Stimulated activated CD8-positive, alpha-beta memory T cell treated with anti-CD3 and anti-CD28 coated beads, Interleukin-15, amount 100 ng/mL, for 48 hours (primary cell): ENCODE results near the gene STXBP1.

ENCODE experiments used
- DNase-seq, 2 donors: peaks; one replicate each; pipeline ENCODE4 v3.0.0-alpha.2; 2020; ENCODE audit warnings: low read depth in 2 of 2

STXBP1 gene

GRCh38 chr9:127611899-127612790 lies at the start of gene STXBP1:
Gene STXBP1 (plus strand): TSS chr9:127612277. CDS start chr9:127612404, 127 bp downstream.
- peak; percentile 81 to 82 for DNase-seq

- DNase-seq: no peak
Observed at GRCh38 chr9:127562279-127562796, 49.7 kb upstream of the STXBP1 start.

DNA sequence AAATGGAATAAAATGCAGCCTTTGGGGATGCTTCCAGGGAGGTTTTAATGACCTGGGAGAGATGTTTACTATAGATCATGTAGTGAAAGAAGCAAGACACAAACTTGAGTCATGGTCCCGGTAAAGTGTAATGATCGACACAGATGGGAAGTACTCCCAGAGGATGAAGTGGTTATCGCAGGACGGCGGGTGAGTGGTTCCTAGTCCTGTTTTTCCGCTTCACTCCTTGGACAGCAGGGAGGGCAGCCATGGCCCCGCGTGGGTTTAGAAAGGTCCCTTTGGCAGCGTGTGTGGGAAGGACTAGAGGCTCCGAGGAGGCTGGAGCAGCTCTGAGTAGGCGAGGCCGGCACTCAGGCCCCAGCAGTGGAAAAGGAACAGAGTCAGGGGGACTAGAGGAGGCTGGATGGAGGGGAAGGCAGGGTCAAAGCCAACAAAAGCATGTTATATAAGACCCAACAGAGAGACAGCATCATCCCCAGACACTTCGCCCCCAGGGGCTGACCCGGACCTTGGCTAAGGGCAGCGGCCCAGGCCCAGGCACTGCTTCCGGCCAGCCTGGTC lies 49.2 kb upstream of the STXBP1 start:
- no peak for DNase-seq

- no peak for DNase-seq
Observed at GRCh38 chr9:127563579-127563978, 48.5 kb upstream of the STXBP1 start.

DNA sequence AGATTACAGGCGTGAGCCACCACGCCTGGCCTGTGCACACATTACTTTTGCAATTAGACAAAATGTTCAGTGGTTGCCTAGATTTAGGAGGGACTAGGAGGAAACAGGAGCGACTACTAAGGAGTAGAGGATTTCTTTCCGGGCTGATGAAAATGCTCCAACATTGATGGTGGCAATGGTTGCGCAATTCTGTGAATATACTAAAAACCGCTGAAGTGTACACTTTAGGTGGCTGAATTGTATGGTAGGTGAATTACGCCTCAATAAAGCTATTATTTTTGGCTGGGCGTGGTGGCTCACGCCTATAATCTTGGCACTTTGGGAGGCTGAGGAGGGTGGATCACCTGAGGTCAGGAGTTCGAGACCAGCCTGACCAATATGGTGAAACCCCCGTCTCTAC lies 46.8 kb upstream of the STXBP1 start:
- DNase-seq: no peak

DNA sequence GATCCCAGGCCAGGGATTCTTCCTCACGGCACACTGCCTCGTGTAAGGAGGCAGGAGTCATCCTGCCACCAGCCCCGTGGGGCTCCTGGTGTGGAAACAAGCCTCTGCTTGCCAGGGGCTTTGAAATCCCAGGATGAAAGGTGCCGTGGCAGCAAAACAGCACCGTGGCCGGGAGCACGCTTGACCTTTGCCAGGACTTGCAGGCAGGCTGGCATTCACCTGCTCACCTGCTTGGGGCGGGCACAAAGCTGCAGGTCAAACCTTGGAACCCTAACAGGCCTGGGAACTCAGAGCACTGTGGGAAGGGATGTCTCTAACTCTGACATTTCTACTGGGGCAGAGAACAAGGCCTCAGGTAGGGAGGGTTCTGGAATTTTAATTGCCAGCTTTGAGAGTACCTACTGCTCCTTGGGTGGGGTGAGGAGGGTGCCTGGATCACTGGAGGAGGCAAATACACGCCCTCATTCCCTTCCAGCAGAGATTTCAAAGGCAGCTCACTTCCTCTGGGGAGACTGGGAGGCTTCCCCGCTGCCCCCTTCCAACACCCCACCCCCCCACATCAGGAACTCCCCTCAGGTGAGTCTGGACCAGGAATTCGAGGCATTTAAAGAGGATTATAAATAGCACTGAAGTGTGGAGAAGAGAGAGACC lies 45.6 kb upstream of the STXBP1 start:
- DNase-seq: no peak

DNA sequence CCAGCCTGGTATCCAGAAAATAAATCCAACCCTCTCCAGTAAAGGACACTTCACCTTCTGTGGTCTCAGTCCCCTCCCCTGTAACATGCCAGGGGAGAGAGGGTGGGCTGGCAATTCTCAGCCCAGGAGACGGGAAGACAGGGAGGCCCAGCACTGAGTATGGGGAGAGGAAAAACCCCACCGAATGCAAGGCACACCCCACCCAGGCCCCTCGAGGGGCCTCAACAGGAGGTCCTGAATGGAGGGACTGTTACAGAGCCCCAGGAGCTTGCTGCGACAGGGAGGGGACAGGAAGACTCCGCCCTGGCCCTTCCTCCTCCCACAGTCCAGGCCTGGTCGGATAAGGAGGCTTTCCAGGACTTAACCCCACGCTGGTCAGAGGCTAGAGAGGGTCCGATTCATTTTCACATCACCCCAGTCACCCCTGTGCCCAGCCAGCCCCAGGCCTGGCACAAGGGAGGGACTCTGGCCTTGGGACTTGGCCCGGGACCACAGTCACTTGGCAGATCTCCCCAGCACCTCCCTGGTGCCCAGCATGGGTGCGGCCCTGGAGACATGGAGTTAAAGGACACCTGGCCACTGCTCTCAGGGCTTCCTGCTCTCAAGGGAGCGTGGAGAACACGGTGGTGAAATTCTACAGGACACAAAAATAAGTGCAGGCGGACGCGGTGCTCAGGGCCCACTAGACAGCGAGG lies 44.9 kb upstream of the STXBP1 start:
- no peak for DNase-seq

GRCh38 chr9:127567730-127568617 lies 44.1 kb upstream of the STXBP1 start:
- no peak for DNase-seq

DNA sequence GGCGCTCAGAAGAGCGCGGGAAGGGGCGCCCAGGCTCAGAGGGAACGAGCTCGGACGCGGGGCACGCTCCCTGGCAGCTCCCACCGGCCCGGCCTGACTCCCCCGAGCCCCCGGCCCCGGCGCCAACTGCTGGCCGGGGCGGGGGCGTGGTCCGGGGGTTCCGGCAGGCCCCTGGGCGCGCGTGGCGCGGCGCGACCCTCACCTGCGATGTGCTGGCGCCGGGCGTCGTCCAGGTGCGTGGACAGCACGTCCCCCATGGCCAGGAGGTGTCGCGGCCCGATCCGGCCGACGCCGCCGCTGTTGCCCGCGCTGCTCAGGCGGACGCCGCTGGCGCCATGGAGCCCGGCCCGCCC lies 43.5 kb upstream of the STXBP1 start:
- DNase-seq: no peak

GRCh38 chr9:127568971-127569885 lies 42.8 kb upstream of the STXBP1 start:
- peak; percentile 58 to 70 for DNase-seq

DNA sequence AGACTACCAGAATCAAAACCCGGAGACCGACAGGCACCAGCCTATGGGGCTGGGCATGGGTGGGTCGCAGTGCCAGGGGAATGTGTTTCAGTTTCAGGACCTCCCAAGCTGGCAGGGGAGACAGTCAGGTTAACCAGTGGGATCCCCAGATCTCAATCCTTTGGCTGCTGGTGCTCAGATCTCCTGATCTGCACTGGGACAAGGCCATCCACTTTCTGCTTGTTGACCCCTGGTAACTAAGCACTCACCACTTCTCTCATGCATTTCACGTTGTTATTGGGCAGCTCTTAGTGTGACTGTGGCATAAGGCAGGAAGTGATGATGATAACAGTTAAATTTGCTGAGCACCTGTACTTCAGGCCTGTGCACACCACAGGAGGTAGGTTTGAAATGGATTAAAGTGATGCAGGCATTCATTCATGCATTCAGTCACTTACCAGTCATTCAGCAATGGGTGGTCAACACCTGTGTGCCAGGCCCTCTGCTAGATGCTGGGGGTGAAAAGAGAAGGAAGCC lies 42.1 kb upstream of the STXBP1 start:
- no peak for DNase-seq

DNA sequence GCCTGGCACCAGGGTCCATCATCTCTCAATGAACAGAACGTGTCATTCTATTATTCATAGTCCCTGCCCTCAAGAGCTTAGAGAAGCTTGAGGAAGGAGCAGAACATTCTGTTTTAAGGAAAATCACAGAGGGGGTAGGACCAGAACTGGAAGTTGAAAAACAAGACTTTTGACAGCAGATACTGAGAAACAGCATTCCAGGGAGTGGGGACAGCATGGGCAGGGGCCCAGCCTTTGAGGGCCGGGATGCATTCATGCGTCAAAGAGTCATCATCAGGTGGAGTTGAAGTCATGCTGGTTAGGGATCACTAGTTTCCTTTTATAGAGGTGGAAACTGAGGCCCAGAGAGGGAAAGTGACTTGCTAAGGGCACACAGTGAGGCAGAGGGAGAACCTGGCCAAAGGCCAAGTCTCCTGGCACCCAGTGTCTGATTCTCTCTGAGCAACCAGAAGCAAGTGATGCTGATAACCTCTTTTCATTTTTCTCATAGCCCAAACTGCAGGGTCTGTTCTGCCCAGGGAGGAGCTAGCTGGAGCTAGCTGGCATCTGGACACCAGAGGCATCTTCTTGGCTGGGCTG lies 41.5 kb upstream of the STXBP1 start:
- no peak for DNase-seq

DNA sequence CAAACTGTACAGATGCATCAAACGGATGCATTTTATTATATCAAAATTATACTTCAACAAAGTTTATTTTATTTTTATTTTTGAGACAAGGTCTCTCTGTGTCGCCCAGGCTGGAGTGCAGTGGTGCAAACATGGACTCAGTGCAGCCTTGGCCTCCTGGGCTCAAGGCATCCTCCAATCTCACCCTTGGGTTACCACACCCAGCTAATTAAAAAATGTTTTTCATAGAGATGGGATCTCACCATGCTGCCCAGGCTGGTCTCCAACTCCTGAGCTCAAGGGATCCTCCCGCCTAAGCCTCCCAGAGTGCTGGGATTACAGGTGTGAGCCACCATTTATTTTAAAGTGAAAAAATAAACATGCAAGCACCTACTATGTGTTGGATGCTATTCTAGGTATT lies 40.1 kb upstream of the STXBP1 start:
- DNase-seq: no peak

DNA sequence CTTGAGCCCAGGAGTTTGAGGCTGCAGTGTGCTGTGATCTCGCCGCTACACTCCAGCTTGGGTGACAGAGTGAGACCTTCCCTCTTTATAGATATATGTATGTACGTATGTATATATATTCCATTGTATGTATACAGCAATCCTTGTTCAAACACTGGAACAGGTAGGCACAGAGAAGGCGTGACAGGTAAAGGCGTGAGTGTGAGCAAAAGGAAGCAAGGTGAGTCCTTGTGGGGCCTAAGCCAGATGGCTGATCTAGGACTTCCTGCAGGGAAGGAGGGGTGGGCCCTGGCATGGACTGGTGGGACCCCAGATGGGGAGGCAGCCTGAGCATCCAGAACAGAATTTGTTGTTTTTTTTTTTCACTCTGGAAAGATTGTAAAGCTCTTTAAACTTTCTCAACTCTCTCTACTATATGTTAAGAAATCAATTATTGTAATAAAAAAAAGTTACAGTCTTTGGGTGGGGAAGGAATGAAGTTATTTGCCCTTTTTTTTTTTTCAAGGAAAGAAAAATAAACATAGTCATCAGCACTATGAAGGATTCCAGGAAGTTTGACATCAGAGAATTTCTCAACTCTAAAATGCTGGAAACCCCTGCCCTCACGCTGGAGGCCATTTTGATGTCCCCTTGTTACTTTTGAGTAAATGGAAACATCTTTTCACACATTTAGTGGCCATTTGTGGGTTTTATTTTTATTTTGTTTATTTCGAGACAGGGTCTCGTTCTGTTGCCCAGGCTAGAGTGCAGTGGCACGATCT lies 38.9 kb upstream of the STXBP1 start:
- DNase-seq: no peak

DNA sequence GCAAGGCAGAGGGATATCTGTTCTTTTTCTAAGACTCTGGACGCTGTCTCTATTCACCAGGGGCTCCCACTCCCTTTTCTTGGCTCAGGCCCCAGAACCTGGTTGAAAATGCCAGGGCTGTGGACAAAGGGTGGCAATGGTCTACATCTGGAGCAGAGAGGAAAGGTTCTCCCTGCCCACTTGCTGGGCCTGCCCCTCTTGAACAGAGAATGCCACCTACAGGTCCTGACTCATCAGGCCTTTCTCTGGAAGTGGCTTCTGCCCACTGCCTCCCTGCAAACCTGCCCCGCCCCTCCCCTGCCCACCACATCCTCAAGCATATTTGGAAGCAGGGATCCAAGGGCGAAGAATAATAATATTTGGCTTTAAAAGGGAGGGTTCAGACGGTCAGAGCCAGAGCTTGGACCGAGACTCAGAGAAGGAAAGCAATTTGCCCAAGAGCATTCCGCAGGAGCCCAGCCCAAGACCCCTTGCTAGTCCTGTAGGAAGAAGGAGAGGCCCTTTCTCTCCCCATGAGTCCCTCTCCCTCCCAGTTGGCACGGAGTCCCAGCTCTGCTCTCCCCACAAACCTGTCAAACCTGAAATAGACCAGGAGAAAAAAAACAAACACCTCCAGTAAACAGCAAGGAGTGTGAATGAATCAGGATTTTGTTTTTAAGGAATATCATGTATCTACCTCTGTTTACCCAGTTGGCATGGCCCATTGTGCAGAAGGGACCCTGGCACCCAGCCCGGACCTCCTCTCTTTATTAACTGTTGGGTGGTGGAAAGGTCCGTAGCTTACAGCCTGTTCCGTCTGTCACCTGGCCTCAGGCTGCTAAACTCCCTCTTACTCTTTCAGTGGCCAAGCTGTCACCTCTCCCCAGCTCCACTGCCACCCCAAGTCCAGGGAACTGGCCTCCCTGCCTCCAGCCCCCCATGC lies 37.7 kb upstream of the STXBP1 start:
- DNase-seq: peak in 1 of 2 donors; percentile 61

- DNase-seq: no peak
Observed at GRCh38 chr9:127575875-127576778, 36.0 kb upstream of the STXBP1 start.
